ENCODE data around the gene BRIP1.

DNA sequence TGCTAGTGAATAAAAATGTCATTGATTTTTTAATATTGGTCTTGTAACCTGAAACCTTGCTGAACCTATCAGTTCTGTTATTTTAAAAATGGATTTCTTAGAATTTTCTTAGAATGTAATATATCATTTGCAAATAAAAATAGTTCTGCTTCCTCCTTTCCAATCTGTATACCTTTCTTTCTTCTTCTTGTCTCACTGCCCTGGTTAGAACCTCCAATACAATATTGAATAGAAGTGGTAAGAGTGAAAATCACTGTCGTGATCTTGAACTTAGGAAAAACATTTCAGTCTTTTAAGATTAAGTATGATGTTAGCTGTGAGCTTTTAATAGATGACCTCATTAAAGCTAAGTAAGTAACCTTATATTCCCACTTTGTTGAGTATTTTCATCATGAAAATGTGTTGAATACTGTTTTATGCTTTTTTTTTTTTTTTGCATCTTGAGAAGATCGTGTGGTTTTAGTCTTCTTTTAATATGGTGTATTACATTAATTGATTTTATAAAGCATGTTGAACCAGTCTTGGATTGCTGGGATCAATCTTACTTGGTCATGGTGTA is 167.5 kb downstream of the BRIP1 start:
- TF ChIP-seq, protein P1, sequence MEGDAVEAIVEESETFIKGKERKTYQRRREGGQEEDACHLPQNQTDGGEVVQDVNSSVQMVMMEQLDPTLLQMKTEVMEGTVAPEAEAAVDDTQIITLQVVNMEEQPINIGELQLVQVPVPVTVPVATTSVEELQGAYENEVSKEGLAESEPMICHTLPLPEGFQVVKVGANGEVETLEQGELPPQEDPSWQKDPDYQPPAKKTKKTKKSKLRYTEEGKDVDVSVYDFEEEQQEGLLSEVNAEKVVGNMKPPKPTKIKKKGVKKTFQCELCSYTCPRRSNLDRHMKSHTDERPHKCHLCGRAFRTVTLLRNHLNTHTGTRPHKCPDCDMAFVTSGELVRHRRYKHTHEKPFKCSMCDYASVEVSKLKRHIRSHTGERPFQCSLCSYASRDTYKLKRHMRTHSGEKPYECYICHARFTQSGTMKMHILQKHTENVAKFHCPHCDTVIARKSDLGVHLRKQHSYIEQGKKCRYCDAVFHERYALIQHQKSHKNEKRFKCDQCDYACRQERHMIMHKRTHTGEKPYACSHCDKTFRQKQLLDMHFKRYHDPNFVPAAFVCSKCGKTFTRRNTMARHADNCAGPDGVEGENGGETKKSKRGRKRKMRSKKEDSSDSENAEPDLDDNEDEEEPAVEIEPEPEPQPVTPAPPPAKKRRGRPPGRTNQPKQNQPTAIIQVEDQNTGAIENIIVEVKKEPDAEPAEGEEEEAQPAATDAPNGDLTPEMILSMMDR (IDR thresholded peaks at IDR 0.05; ENCODE audit: low read depth, low read length), result no peak
- TF ChIP-seq, protein P2, sequence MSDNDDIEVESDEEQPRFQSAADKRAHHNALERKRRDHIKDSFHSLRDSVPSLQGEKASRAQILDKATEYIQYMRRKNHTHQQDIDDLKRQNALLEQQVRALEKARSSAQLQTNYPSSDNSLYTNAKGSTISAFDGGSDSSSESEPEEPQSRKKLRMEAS (IDR thresholded peaks at IDR 0.05; ENCODE audit: low read depth, low read length), result no peak
- no peak for TF ChIP-seq POLR2A (IDR thresholded peaks at IDR 0.05; ENCODE audit: extremely low read depth, insufficient read length)

All from NB4 (cell line).